ENCODE measurements around the gene NUDT16L1. TPM values are rescaled to one million over a fixed set of nuclear protein-coding genes. Genes with fewer than 3 reads are reported as not detected.

NUDT16L1 gene
- total RNA-seq, 1 experiment from 2014 or later, result 49.9 TPM

DNA sequence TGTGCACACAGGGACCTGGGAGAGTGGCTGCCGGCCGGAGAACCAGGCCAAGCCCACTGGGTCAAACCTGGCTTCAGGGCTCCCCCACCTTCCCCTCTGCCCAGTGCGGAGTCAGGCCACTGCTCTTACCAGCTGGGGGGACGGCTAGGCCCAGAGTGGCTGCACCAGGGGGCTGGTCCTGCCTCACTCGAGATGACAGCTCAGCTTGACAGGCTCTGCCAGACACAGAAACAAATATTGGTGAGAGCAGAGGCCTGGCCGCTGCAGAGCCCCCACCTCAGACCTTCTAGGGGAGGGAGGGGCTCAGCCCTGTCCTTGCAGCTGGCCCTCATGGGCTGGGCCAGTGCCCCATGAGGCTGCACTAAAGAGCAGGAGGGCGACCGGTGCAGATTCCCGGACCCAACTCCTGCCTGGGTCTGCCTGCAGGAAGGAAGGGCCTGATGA lies 4.5 kb downstream of the NUDT16L1 start:
- Histone ChIP-seq H3K4me1 (ENCODE audit: insufficient read depth, low read length) (peaks cover 2% of the 10 kb centered on the region; the same call in 1 of the 2 replicates), H2AFZ (ENCODE audit: low read length) (no peak overlapping the region), H3F3A (ENCODE audit: low read length, unreplicated experiment) (no peaks in the 10 kb centered on the region), H3K9me3 (ENCODE audit: low read length) (no peaks in the 10 kb centered on the region), H3K4me2 (ENCODE audit: low read length) (no peak overlapping the region), H3K36me3 (ENCODE audit: low read depth, low read length) (no peaks in the 10 kb centered on the region; the same call in 1 of the 2 replicates), H3K4me3 (ENCODE audit: low read length) (no peak overlapping the region), H4K20me1 (ENCODE audit: low read length) (no peaks in the 10 kb centered on the region), H3K9me2 (replicated peaks; ENCODE audit: low read length) (no peaks in the 10 kb centered on the region), H3K9ac (ENCODE audit: low read length) (no peak overlapping the region), H3K27me3 (ENCODE audit: low read length) (no peaks in the 10 kb centered on the region), H3K79me2 (ENCODE audit: low read length) (0 out of 2 replicates have a peak, but pooled peaks cover 3% of the 10 kb centered on the region), H3K27ac (ENCODE audit: low read length) (no peak overlapping the region)
- TF ChIP-seq EZH2phosphoT487 (IDR thresholded peaks at IDR 0.05; ENCODE audit: borderline replicate concordance, low read length) (no peak), EZH2 (IDR thresholded peaks at IDR 0.05; ENCODE audit: low read length, unreplicated experiment) (no peak)
- TF ChIP-seq, protein P1, sequence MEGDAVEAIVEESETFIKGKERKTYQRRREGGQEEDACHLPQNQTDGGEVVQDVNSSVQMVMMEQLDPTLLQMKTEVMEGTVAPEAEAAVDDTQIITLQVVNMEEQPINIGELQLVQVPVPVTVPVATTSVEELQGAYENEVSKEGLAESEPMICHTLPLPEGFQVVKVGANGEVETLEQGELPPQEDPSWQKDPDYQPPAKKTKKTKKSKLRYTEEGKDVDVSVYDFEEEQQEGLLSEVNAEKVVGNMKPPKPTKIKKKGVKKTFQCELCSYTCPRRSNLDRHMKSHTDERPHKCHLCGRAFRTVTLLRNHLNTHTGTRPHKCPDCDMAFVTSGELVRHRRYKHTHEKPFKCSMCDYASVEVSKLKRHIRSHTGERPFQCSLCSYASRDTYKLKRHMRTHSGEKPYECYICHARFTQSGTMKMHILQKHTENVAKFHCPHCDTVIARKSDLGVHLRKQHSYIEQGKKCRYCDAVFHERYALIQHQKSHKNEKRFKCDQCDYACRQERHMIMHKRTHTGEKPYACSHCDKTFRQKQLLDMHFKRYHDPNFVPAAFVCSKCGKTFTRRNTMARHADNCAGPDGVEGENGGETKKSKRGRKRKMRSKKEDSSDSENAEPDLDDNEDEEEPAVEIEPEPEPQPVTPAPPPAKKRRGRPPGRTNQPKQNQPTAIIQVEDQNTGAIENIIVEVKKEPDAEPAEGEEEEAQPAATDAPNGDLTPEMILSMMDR (conservative IDR thresholded peaks at IDR 0.05; ENCODE audit: low read depth, low read length), result no peak
- ChIA-PET CTCF (no interaction called here), POLR2A (ENCODE audit: unreplicated experiment) (no interaction called here)
- intact Hi-C loops (cut with micrococcal nuclease), result no loop called here
- ATAC-seq (no peak), DNase-seq (no peak)
- no TSS peak for BruUV-seq (replicated peaks)

DNA sequence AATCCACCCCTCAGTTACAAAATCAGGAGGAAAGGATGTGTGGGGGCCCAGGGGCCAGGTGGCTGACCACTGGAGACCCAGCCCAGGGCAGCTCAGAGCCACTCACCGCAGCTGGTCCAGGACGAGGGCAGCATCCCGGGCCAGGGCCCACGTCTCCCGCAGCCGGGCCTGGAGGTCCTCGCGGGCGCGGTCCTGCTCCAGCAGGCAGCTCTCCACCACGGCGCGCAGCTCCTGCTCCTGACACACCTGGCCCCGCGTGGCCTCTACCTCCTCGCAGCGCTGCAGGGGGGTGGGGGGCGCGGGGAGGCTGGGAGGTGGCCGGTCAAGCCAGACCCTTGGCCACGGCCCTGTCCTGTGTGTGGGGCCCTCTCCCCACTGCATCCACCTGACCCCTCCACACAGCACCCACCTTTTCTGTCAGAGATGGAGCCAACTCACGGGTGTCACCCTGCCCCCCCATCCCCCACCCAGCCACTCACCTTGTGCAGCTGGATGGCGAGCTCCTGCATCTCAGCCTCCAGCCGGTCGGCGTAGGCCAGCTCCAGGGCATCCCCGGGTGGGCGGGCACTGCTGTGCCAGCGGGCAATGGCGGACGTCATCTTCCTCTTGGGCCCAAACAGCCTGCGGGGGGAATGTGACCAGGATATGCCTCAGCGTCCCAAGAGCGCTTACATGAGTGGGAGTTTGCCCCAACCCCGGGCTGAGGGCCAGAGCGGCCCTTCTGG lies 5.1 kb downstream of the NUDT16L1 start:
- no peaks in the 10 kb centered on the region for H3K27me3 ChIP-seq (ENCODE audit: low read length)
- H2AFZ ChIP-seq (ENCODE audit: low read length), result no peak overlapping the region
- H3K9me2 ChIP-seq (replicated peaks; ENCODE audit: low read length), result no peaks in the 10 kb centered on the region
- 0 out of 2 replicates have a peak, but pooled peaks cover 3% of the 10 kb centered on the region for H3K79me2 ChIP-seq (ENCODE audit: low read length)
- DNase-seq, result no peak
- no peak overlapping the region for H3K4me2 ChIP-seq (ENCODE audit: low read length)
- no peak for TF ChIP-seq EZH2phosphoT487 (IDR thresholded peaks at IDR 0.05; ENCODE audit: borderline replicate concordance, low read length)
- TF ChIP-seq, protein P1 (conservative IDR thresholded peaks at IDR 0.05; ENCODE audit: low read depth, low read length), result no peak
- no peak for TF ChIP-seq EZH2 (IDR thresholded peaks at IDR 0.05; ENCODE audit: low read length, unreplicated experiment)
- intact Hi-C loops (cut with micrococcal nuclease), result no loop called here
- CTCF ChIA-PET, result no interaction called here
- no peak overlapping the region for H3K27ac ChIP-seq (ENCODE audit: low read length)
- no TSS peak for BruUV-seq (replicated peaks)
- POLR2A ChIA-PET (ENCODE audit: unreplicated experiment), result no interaction called here
- no peak overlapping the region for H3K9ac ChIP-seq (ENCODE audit: low read length)
- no peak overlapping the region for H3K4me3 ChIP-seq (ENCODE audit: low read length)
- H3F3A ChIP-seq (ENCODE audit: low read length, unreplicated experiment), result no peaks in the 10 kb centered on the region
- no peak for ATAC-seq
- H4K20me1 ChIP-seq (ENCODE audit: low read length), result no peaks in the 10 kb centered on the region
- H3K36me3 ChIP-seq (ENCODE audit: low read depth, low read length), result no peaks in the 10 kb centered on the region; the same call in 1 of the 2 replicates
- no peaks in the 10 kb centered on the region for H3K9me3 ChIP-seq (ENCODE audit: low read length)
- no peaks in the 10 kb centered on the region for H3K4me1 ChIP-seq (ENCODE audit: insufficient read depth, low read length)

DNA sequence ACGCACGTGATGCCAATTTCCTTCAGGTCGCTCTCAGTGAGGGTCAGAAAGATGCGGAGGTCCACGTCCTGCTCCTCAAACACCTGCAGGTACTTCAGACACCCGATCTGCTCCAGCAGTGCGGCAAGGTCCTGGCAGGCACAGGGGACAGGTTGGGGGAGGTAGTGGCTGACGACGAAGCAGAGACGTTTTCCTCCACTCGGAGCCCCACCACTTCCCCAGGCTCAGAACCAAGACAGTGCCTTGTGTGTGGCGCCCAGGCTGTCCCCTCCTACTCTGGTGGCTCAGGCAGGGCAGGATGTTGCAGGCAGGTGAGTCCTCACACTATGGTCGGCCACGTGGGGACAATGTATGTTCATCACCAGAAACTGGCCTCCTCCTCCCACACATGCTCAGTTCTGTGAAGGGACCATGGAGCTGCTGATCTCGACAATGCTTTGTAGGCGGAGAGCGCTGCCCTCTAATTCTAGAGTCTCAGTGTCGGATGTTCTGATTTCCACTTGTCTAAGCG lies 5.7 kb downstream of the NUDT16L1 start:
- no peaks in the 10 kb centered on the region for H3K4me1 ChIP-seq (ENCODE audit: insufficient read depth, low read length)
- no peak overlapping the region for H2AFZ ChIP-seq (ENCODE audit: low read length)
- H3K9me3 ChIP-seq (ENCODE audit: low read length), result no peaks in the 10 kb centered on the region
- no peak overlapping the region for H3K4me2 ChIP-seq (ENCODE audit: low read length)
- H3K36me3 ChIP-seq (ENCODE audit: low read depth, low read length), result no peaks in the 10 kb centered on the region; the same call in 1 of the 2 replicates
- POLR2A ChIA-PET (ENCODE audit: unreplicated experiment), result no interaction called here
- no peaks in the 10 kb centered on the region for H4K20me1 ChIP-seq (ENCODE audit: low read length)
- CTCF ChIA-PET, result no interaction called here
- intact Hi-C loops (cut with micrococcal nuclease), result no loop called here
- DNase-seq, result no peak
- BruUV-seq (replicated peaks), result no TSS peak
- H3K27me3 ChIP-seq (ENCODE audit: low read length), result no peaks in the 10 kb centered on the region
- no peak overlapping the region for H3K27ac ChIP-seq (ENCODE audit: low read length)
- TF ChIP-seq EZH2phosphoT487 (IDR thresholded peaks at IDR 0.05; ENCODE audit: borderline replicate concordance, low read length) (no peak), EZH2 (IDR thresholded peaks at IDR 0.05; ENCODE audit: low read length, unreplicated experiment) (no peak)
- no peaks in the 10 kb centered on the region for H3K79me2 ChIP-seq (ENCODE audit: low read length)
- no peak overlapping the region for H3K9ac ChIP-seq (ENCODE audit: low read length)
- no peaks in the 10 kb centered on the region for H3K9me2 ChIP-seq (replicated peaks; ENCODE audit: low read length)
- ATAC-seq, result no peak
- no peak overlapping the region for H3K4me3 ChIP-seq (ENCODE audit: low read length)
- H3F3A ChIP-seq (ENCODE audit: low read length, unreplicated experiment), result no peaks in the 10 kb centered on the region

All from PC-3 (cell line).